SIG-M5 treated with dmso at 0.1 percent for 504 hours (cell line): ENCODE results near the gene KRT14.
"Not testable (repeated sequence)": the region's sequence is repeated elsewhere in the genome, so short reads cannot be mapped to it uniquely, and the experiment has no call there.

Experiments used
- DNase-seq: peaks from one replicate; lab custom pipeline; 2025; ENCODE audit not compliant: unreplicated experiment; lab: John Stamatoyannopoulos, UW

Gene KRT14

GRCh38 chr17:41586863-41587495, at the start of gene KRT14:
KRT14 (minus strand) TSS chr17:41586895; CDS start chr17:41586834, 61 bp downstream.
- no peak for DNase-seq

- DNase-seq, result no peak
These were observed 48.7 kb upstream of the KRT14 start for GRCh38 chr17:41635121-41636097.

- no peak for DNase-seq
These were observed 47.9 kb upstream of the KRT14 start for GRCh38 chr17:41634639-41635038.

GRCh38 chr17:41633556-41634199, 47.0 kb upstream of the KRT14 start:
- DNase-seq, result no peak

GRCh38 chr17:41632482-41633105, 45.9 kb upstream of the KRT14 start:
- no peak for DNase-seq

GRCh38 chr17:41631898-41632285, 45.2 kb upstream of the KRT14 start:
- DNase-seq, result no peak

GRCh38 chr17:41631025-41631897, 44.6 kb upstream of the KRT14 start:
- DNase-seq, result no peak

GRCh38 chr17:41629826-41630670, 43.4 kb upstream of the KRT14 start:
- DNase-seq, result no peak

GRCh38 chr17:41629316-41629715, 42.6 kb upstream of the KRT14 start:
- DNase-seq, result no peak

- DNase-seq, result not testable (repeated sequence)
These were observed 42.0 kb upstream of the KRT14 start for GRCh38 chr17:41628621-41629255.

- not testable (repeated sequence) for DNase-seq
These were observed 41.3 kb upstream of the KRT14 start for GRCh38 chr17:41628073-41628370.

GRCh38 chr17:41627316-41628072, 40.8 kb upstream of the KRT14 start:
- no peak for DNase-seq

- not testable (repeated sequence) for DNase-seq
These were observed 40.2 kb upstream of the KRT14 start for GRCh38 chr17:41626914-41627295.

- not testable (repeated sequence) for DNase-seq
These were observed 39.6 kb upstream of the KRT14 start for GRCh38 chr17:41626028-41626913.

GRCh38 chr17:41625602-41626001, 38.9 kb upstream of the KRT14 start:
- DNase-seq, result no peak

GRCh38 chr17:41624208-41625101, 37.8 kb upstream of the KRT14 start, which contains the start of gene KRT17:
KRT17 (minus strand) TSS chr17:41624575; CDS start chr17:41624509, 66 bp downstream.
- DNase-seq, result no peak
